ENCODE measurements around the gene LLGL1. TPM values are rescaled to one million over a fixed set of nuclear protein-coding genes. Genes with fewer than 3 reads are reported as not detected.

LLGL1 gene
- total and polyA plus RNA-seq, 10 of the 15 experiments (the other 5 are each of a cell fraction or from before 2014, with no cell fraction given): 0.02 to 9.2 (median 2.5) TPM

DNA sequence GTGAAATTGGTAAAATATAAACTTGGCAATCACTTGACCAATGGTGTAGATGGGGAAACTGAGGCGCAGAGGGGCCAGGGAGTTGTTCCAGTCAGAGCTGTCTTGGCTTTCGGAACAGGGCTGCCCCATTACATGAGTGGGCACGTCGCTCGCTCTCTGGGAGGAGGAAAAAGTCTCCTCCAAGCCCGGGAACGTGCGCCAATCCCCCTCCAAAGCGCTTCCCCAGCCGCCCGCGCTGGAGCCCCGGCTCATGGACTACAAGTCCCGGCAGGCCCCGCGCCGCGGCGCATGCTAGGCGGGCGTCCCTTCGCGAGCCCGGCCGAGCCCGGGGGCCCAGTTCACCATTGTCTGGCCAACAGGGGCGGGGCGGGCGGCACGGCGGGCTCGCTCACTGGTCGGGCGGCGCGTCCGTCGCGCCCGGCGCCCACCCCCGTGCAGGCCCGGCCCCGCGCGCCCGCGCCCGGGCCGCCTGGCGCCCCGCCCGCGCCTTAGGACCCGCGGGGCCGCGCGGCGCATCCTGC, at the start of gene LLGL1 (continued):
- TF ChIP-seq, protein P1, sequence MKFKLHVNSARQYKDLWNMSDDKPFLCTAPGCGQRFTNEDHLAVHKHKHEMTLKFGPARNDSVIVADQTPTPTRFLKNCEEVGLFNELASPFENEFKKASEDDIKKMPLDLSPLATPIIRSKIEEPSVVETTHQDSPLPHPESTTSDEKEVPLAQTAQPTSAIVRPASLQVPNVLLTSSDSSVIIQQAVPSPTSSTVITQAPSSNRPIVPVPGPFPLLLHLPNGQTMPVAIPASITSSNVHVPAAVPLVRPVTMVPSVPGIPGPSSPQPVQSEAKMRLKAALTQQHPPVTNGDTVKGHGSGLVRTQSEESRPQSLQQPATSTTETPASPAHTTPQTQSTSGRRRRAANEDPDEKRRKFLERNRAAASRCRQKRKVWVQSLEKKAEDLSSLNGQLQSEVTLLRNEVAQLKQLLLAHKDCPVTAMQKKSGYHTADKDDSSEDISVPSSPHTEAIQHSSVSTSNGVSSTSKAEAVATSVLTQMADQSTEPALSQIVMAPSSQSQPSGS (IDR thresholded peaks at IDR 0.05; ENCODE audit: low read length): no peak
- TF ChIP-seq YBX1 (IDR thresholded peaks at IDR 0.05) (no peak), PAX5 (IDR thresholded peaks at IDR 0.05; ENCODE audit: borderline replicate concordance, low read depth, low read length) (no peak), FOXK2 (IDR thresholded peaks at IDR 0.05) (no peak), YY1 (IDR thresholded peaks at IDR 0.05; ENCODE audit: low read depth, low read length) (peak; percentile 79), NR2C2 (IDR thresholded peaks at IDR 0.05; ENCODE audit: borderline replicate concordance, control insufficient read depth, insufficient read length, low read depth) (no peak), BHLHE40 (IDR thresholded peaks at IDR 0.05; ENCODE audit: borderline replicate concordance in 1 of 2, low read depth in 2 of 2, low read length in 1 of 2) (peak in 1 of 2 experiments; percentile 68; a peak in 1 of 4 replicates), TBL1XR1 (IDR thresholded peaks at IDR 0.05; ENCODE audit: low read depth, low read length) (no peak), NRF1 (conservative IDR thresholded peaks at IDR 0.05; ENCODE audit: low read depth, low read length) (peak; percentile 49), BCL11A (IDR thresholded peaks at IDR 0.05; ENCODE audit: low read depth, low read length) (no peak), POLR2AphosphoS5 (IDR thresholded peaks at IDR 0.05; ENCODE audit: low read length) (no peak), NFXL1 (IDR thresholded peaks at IDR 0.05; ENCODE audit: borderline replicate concordance) (no peak), NBN (IDR thresholded peaks at IDR 0.05) (no peak), WRNIP1 (IDR thresholded peaks at IDR 0.05; ENCODE audit: borderline replicate concordance, low read depth, low read length) (no peak), SP1 (IDR thresholded peaks at IDR 0.05; ENCODE audit: low read depth, low read length) (peak; percentile 53), POU2F2 (IDR thresholded peaks at IDR 0.05; ENCODE audit: borderline replicate concordance, low read depth, low read length) (no peak), CHD2 (IDR thresholded peaks at IDR 0.05; ENCODE audit: borderline replicate concordance, low read depth, low read length) (peak; percentile 39; the same call in 1 of the 2 replicates)
- TF ChIP-seq, protein P2, sequence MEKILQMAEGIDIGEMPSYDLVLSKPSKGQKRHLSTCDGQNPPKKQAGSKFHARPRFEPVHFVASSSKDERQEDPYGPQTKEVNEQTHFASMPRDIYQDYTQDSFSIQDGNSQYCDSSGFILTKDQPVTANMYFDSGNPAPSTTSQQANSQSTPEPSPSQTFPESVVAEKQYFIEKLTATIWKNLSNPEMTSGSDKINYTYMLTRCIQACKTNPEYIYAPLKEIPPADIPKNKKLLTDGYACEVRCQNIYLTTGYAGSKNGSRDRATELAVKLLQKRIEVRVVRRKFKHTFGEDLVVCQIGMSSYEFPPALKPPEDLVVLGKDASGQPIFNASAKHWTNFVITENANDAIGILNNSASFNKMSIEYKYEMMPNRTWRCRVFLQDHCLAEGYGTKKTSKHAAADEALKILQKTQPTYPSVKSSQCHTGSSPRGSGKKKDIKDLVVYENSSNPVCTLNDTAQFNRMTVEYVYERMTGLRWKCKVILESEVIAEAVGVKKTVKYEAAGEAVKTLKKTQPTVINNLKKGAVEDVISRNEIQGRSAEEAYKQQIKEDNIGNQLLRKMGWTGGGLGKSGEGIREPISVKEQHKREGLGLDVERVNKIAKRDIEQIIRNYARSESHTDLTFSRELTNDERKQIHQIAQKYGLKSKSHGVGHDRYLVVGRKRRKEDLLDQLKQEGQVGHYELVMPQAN (conservative IDR thresholded peaks at IDR 0.05): no peak
- TF ChIP-seq, protein P3, sequence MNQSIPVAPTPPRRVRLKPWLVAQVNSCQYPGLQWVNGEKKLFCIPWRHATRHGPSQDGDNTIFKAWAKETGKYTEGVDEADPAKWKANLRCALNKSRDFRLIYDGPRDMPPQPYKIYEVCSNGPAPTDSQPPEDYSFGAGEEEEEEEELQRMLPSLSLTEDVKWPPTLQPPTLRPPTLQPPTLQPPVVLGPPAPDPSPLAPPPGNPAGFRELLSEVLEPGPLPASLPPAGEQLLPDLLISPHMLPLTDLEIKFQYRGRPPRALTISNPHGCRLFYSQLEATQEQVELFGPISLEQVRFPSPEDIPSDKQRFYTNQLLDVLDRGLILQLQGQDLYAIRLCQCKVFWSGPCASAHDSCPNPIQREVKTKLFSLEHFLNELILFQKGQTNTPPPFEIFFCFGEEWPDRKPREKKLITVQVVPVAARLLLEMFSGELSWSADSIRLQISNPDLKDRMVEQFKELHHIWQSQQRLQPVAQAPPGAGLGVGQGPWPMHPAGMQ (IDR thresholded peaks at IDR 0.05; ENCODE audit: borderline replicate concordance): no peak
- TF ChIP-seq, protein P4, sequence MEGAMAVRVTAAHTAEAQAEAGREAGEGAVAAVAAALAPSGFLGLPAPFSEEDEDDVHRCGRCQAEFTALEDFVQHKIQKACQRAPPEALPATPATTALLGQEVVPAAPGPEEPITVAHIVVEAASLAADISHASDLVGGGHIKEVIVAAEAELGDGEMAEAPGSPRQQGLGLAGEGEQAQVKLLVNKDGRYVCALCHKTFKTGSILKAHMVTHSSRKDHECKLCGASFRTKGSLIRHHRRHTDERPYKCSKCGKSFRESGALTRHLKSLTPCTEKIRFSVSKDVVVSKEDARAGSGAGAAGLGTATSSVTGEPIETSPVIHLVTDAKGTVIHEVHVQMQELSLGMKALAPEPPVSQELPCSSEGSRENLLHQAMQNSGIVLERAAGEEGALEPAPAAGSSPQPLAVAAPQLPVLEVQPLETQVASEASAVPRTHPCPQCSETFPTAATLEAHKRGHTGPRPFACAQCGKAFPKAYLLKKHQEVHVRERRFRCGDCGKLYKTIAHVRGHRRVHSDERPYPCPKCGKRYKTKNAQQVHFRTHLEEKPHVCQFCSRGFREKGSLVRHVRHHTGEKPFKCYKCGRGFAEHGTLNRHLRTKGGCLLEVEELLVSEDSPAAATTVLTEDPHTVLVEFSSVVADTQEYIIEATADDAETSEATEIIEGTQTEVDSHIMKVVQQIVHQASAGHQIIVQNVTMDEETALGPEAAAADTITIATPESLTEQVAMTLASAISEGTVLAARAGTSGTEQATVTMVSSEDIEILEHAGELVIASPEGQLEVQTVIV (IDR thresholded peaks at IDR 0.05; ENCODE audit: borderline replicate concordance, partially characterized antibody): no peak
- TF ChIP-seq, protein P5, sequence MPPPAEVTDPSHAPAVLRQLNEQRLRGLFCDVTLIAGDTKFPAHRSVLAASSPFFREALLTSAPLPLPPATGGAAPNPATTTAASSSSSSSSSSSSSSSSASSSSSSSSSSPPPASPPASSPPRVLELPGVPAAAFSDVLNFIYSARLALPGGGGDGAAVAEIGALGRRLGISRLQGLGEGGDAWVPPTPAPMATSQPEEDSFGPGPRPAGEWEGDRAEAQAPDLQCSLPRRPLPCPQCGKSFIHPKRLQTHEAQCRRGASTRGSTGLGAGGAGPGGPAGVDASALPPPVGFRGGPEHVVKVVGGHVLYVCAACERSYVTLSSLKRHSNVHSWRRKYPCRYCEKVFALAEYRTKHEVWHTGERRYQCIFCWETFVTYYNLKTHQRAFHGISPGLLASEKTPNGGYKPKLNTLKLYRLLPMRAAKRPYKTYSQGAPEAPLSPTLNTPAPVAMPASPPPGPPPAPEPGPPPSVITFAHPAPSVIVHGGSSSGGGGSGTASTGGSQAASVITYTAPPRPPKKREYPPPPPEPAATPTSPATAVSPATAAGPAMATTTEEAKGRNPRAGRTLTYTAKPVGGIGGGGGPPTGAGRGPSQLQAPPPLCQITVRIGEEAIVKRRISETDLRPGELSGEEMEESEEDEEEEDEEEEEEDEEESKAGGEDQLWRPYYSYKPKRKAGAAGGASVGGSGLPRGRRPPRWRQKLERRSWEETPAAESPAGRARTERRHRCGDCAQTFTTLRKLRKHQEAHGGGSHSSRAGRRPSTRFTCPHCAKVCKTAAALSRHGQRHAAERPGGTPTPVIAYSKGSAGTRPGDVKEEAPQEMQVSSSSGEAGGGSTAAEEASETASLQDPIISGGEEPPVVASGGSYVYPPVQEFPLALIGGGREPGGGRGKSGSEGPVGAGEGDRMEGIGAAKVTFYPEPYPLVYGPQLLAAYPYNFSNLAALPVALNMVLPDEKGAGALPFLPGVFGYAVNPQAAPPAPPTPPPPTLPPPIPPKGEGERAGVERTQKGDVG (CRISPR knock-in tag; IDR thresholded peaks at IDR 0.05): no peak

Data from GM12878 (cell line).